GM12872 (cell line): Measurements from ENCODE around the gene BANP.

Experiments used
- TF ChIP-seq, protein P1 (sequence below): IDR thresholded peaks from 3 replicates; pipeline ENCODE4 v1.5.1; 2011; ENCODE audit warnings: low read depth, mild to moderate bottlenecking, low read length, moderate library complexity; ENCODE audit not compliant: insufficient read depth

The BANP gene

DNA sequence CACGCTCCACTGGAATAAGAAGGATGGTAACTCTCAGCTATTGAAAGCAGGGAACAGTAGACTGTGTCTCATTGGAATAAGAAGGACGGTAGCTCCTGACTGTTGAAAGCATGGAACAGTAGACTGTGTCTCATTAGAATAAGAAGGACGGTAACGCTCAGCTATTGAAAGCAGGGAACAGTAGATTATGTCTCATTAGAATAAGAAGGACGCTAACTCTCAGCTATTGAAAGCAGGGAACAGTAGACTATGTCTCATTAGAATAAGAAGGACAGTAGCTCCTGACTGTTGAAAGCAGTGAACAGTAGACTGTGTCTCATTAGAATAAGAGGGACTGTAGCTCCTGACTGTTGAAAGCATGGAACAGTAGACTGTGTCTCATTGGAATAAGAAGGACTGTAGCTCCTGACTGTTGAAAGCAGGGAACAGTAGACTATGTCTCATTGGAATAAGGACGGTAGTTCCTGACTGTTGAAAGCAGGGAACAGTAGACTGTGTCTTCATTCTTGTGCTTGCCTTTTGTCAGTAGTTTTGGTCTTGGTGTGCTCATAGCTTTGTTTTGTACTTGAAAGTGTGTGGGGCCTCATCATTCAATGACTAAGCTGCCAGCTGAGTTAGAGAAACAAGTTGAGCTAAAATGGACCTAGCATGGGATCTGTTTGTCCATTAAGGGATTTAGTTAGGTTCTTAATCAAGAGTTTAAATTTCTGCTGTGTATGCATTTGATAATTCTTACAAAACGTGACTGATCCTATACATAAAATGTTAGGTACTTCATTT is 58.5 kb downstream of the BANP start:
- TF ChIP-seq, protein P1, sequence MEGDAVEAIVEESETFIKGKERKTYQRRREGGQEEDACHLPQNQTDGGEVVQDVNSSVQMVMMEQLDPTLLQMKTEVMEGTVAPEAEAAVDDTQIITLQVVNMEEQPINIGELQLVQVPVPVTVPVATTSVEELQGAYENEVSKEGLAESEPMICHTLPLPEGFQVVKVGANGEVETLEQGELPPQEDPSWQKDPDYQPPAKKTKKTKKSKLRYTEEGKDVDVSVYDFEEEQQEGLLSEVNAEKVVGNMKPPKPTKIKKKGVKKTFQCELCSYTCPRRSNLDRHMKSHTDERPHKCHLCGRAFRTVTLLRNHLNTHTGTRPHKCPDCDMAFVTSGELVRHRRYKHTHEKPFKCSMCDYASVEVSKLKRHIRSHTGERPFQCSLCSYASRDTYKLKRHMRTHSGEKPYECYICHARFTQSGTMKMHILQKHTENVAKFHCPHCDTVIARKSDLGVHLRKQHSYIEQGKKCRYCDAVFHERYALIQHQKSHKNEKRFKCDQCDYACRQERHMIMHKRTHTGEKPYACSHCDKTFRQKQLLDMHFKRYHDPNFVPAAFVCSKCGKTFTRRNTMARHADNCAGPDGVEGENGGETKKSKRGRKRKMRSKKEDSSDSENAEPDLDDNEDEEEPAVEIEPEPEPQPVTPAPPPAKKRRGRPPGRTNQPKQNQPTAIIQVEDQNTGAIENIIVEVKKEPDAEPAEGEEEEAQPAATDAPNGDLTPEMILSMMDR = no peak

DNA sequence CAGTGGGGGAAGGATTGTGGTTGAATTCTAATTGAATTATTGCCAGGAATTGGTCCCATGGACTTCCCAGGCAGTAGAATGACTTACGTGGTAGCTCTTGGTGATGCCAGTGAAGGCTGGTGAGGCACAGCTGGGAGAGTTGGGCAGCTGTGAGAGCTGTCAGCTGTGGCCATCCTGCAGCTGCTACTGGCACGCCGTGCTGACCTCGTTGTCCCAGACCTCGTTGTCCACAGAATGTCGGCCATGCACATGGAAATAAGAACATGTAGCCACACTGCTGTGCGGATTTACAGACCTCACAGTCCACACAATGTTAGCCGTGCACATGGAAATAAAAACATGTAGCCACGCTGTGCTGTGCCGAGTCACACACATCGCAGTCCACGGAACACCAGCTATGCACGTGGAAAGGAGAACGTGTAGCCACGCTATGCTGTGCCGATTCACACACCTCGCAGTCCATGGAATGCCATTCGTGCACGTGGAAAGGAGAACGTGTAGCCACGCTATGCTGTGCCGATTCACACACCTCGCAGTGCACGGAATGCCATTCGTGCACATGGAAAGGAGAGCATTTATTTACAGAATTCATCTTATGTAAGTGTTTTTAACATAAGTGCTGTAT is 59.2 kb downstream of the BANP start:
- TF ChIP-seq, protein P1 = no peak

DNA sequence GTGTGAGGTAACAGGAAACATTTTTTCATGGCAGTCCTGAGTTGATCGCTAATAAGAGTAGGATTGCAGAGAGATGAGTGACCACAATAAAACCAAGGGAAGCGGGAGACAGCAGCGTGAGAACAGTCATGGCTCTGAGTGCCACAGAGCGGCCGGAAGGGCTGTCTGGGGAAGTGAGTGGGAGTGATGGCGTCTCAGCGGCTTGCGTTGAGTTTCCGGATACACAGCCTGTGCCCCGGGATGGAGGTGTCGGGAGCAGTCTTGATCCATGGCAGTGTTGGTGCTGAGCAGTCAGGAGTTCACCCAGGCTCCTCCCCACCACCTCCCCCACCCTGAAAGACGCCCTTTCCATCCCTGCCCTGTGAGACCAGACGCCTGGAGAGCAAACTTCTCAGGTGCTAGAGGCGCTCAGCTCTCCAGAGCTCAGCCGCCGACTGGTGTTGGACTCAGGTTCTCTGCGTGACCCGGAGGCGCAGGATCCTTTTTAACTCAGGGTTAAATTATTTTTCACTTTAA is 59.8 kb downstream of the BANP start:
- TF ChIP-seq, protein P1 = no peak

DNA sequence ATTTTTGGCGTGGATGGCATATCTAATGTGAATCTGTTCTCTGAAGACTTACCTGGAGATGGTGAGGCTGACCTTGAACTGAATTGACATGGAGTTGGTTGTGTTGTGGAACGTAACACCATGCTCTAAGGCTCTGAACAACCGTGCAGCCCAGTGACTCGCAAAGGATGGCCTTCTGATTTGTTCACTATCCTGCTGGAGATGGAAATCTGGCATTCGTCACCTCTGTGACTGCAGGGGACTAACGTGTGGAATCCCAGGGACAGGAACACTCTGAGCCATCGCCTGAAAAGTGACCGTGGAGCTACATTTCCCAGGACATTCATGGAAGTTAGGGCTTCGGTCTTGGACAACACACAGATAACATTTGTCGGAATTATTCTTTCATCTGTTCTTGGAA is 61.1 kb downstream of the BANP start:
- TF ChIP-seq, protein P1 = no peak

DNA sequence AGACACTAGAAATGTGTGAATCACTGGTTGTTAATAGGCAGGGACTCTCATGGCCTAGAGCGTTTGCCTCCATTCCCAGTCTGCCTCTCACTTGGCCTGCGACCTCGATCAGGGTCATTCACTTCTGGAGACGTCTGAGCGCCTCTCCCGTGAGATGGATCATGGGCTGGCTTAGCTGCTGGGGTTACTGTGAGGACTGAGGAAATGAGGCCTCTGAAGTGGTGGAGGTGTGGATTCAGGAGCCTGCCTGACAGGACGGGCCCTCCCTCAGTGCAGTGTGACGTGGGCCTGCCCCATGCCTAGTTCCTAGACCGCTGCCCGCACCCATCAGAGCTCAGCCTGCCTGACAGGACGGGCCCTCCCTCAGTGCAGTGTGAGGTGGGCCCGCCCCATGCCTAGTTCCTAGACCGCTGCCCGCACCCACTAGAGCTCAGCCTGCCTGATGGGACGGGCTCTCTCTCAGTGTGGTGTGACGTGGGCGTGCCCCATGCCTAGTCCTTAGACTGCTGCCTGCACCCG is 61.9 kb downstream of the BANP start:
- TF ChIP-seq, protein P1 = no peak

DNA sequence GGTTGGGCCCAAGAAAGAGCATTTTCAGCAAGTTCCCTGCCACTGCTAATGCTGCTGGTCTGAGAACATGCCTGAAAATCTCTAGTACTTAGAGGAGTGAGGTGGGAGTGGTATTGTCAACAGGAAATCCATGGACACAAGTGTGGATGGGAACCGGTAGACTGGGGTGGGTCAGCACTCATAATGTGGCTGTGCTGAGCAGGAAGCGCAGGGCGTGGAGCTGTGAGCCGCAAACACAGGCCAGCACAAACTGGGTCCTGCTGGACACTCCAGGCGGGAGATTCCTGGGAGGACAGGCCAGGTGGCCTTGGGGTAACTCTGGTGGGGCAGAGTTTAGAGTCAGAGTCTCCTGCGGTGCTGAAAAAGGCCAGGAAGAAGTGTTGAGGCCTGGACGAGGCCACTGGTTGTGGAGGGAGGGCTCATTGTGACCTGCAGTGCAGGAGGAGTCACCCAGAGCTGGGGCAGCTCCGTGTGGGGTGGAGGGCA is 62.6 kb downstream of the BANP start:
- TF ChIP-seq, protein P1 = no peak

DNA sequence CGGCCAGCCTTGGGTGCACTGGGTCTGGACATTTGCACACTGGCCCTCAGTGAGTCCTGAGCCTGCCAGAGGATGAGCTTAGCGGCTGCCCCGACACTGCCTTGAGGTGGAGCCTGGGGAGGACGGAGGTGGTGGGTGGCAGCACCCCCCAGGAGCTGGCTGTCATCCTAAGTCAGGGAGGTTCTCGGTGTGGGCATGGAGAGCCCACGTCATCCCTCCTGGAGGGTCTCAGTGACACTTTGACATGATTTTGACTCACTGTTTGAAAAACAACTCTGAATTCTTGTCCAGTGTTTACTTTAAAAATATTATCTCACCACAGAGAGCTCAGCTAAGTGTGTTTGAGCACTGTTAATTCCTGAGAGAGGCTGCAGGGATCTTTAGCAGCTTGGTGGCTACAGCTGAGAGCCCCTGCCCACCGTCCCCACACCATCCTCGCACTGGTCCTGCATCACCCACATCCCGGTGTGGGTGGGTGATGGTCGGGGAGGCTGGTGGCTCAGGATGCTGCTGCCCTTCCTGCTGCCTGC is 63.1 kb downstream of the BANP start:
- TF ChIP-seq, protein P1 = no peak
